GM21447 (cell line): ENCODE measurements around the gene SF3B1.
"Not testable (repeated sequence)": the region's sequence is repeated elsewhere in the genome, so short reads cannot be mapped to it uniquely, and the experiment has no call there.

Experiments used
- ATAC-seq: cut with Tn5 transposase; IDR thresholded peaks from one replicate; pipeline ENCODE4 v1.9.1; 2021; ENCODE audit not compliant: unreplicated experiment

Gene SF3B1

DNA sequence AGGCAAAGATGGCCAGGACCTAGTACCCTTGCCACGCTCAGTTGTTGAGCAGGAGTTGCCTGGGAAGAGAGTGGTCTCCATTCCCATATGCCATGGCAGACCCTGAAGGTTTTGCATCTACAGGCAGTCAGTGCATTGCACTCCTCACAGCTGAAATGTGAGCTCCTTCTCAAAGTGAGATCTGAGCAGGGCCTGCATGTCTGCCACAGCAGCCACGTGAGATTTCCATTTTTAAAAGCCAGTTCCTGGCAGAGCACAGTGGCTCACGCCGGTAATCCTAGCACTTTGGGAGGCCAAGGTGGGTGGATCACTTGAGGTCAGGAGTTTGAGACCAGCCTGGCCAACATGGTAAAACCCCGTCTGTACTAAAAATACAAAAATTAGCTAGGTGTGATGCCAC lies 90.9 kb downstream of the SF3B1 start:
- ATAC-seq, result not testable (repeated sequence)

DNA sequence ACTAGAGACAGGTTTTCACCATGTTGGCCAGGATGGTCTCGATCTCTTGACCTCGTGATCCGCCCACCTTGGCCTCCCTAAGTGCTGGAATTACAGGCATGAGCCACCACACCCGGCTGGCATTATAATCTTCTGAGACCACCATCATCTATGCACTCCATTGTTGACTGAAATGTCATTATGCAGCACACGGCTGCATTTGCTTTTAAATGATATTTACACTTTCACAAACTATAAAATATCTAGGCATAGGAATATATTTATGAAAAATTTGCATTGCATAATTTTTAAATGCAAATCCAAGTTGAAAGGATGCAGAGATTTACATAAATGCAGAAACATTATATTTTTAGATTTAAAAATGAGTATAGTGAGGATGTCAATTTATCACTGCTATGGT lies 94.2 kb downstream of the SF3B1 start:
- ATAC-seq, result no peak
